ENCODE data around the gene PDXK. TPM values are rescaled to one million over a fixed set of nuclear protein-coding genes. Genes with fewer than 3 reads are reported as not detected.

Gene PDXK
- total and polyA plus RNA-seq, 2 of the 13 experiments (the other 11 are each of a cell fraction or from before 2014, with no cell fraction given), result 114 to 184 TPM

DNA sequence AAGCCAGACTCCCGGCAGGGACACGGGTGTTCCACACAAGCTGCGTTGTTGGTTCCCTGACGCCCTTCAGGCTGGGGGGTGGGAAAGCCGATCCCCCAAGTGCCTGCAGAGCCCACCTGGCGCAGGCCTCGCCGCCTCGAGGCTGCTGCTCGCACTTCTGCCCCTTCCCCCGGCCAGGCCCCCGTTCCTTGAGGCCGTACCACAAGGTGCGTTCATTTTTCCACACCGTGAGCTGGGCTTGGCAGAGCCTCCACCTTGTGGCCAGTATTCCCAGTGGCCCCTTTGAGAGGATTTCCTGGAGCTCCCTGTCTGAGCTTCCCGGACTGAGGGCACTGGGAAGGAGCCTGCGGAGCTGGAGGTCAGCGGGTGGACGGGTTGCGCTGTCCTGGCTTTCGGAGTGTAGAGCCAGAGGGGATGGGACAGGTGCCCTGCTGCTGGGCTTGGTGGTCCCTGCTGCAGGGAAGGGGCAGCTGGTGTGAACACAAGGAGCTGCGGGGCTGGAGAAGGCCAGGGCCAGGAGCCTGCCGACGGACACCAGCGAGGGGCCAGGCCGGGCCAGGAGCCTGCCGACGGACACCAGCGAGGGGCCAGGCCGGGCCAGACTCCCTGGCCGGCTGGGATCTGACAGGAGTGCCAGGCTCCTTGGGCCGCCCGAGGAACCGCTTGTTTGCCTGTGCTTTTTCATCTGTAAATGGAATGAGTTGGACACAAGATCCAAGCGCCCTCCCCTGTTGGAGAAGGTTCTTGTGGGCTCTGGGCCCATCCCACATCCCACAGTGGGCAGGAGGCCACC lies 18.4 kb downstream of the PDXK start (continued):
- TF ChIP-seq, protein P1, sequence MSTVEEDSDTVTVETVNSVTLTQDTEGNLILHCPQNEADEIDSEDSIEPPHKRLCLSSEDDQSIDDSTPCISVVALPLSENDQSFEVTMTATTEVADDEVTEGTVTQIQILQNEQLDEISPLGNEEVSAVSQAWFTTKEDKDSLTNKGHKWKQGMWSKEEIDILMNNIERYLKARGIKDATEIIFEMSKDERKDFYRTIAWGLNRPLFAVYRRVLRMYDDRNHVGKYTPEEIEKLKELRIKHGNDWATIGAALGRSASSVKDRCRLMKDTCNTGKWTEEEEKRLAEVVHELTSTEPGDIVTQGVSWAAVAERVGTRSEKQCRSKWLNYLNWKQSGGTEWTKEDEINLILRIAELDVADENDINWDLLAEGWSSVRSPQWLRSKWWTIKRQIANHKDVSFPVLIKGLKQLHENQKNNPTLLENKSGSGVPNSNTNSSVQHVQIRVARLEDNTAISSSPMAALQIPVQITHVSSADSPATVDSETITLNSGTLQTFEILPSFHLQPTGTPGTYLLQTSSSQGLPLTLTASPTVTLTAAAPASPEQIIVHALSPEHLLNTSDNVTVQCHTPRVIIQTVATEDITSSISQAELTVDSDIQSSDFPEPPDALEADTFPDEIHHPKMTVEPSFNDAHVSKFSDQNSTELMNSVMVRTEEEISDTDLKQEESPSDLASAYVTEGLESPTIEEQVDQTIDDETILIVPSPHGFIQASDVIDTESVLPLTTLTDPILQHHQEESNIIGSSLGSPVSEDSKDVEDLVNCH (CRISPR knock-in tag; IDR thresholded peaks at IDR 0.05), result no peak
- TF ChIP-seq SAP130 (CRISPR knock-in tag; IDR thresholded peaks at IDR 0.05; ENCODE audit: low read depth) (no peak), ZFP41 (CRISPR knock-in tag; IDR thresholded peaks at IDR 0.05; ENCODE audit: borderline replicate concordance) (0 out of 2 replicates have a peak, but pooled peaks have one; percentile 23), ZNF274 (CRISPR knock-in tag; IDR thresholded peaks at IDR 0.05) (no peak), ZNF883 (CRISPR knock-in tag; IDR thresholded peaks at IDR 0.05; ENCODE audit: not compliant biosample characterization) (peak; percentile 12), FIP1L1 (IDR thresholded peaks at IDR 0.05; ENCODE audit: borderline replicate concordance, insufficient read depth, low read depth, low read length) (no peak), ZNF660 (CRISPR knock-in tag; IDR thresholded peaks at IDR 0.05; ENCODE audit: borderline replicate concordance, low read depth) (no peak), TEAD3 (CRISPR knock-in tag; optimal IDR thresholded peaks at IDR 0.05; ENCODE audit: borderline replicate concordance) (no peak), MXI1 (IDR thresholded peaks at IDR 0.05; ENCODE audit: borderline replicate concordance, low read depth, low read length) (no peak), GLI4 (CRISPR knock-in tag; IDR thresholded peaks at IDR 0.05; ENCODE audit: borderline replicate concordance) (no peak), WIZ (CRISPR knock-in tag; IDR thresholded peaks at IDR 0.05) (no peak), RNF2 (conservative IDR thresholded peaks at IDR 0.05; ENCODE audit: low read depth) (no peak), SOX5 (CRISPR knock-in tag; IDR thresholded peaks at IDR 0.05; ENCODE audit: borderline replicate concordance) (no peak), ZBTB38 (CRISPR knock-in tag; IDR thresholded peaks at IDR 0.05) (peak; percentile 74), ETV6 (CRISPR knock-in tag; conservative IDR thresholded peaks at IDR 0.05) (no peak)
- TF ChIP-seq, protein P2, sequence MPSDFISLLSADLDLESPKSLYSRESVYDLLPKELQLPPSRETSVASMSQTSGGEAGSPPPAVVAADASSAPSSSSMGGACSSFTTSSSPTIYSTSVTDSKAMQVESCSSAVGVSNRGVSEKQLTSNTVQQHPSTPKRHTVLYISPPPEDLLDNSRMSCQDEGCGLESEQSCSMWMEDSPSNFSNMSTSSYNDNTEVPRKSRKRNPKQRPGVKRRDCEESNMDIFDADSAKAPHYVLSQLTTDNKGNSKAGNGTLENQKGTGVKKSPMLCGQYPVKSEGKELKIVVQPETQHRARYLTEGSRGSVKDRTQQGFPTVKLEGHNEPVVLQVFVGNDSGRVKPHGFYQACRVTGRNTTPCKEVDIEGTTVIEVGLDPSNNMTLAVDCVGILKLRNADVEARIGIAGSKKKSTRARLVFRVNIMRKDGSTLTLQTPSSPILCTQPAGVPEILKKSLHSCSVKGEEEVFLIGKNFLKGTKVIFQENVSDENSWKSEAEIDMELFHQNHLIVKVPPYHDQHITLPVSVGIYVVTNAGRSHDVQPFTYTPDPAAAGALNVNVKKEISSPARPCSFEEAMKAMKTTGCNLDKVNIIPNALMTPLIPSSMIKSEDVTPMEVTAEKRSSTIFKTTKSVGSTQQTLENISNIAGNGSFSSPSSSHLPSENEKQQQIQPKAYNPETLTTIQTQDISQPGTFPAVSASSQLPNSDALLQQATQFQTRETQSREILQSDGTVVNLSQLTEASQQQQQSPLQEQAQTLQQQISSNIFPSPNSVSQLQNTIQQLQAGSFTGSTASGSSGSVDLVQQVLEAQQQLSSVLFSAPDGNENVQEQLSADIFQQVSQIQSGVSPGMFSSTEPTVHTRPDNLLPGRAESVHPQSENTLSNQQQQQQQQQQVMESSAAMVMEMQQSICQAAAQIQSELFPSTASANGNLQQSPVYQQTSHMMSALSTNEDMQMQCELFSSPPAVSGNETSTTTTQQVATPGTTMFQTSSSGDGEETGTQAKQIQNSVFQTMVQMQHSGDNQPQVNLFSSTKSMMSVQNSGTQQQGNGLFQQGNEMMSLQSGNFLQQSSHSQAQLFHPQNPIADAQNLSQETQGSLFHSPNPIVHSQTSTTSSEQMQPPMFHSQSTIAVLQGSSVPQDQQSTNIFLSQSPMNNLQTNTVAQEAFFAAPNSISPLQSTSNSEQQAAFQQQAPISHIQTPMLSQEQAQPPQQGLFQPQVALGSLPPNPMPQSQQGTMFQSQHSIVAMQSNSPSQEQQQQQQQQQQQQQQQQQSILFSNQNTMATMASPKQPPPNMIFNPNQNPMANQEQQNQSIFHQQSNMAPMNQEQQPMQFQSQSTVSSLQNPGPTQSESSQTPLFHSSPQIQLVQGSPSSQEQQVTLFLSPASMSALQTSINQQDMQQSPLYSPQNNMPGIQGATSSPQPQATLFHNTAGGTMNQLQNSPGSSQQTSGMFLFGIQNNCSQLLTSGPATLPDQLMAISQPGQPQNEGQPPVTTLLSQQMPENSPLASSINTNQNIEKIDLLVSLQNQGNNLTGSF (CRISPR knock-in tag; IDR thresholded peaks at IDR 0.05), result no peak
- TF ChIP-seq, protein P3, sequence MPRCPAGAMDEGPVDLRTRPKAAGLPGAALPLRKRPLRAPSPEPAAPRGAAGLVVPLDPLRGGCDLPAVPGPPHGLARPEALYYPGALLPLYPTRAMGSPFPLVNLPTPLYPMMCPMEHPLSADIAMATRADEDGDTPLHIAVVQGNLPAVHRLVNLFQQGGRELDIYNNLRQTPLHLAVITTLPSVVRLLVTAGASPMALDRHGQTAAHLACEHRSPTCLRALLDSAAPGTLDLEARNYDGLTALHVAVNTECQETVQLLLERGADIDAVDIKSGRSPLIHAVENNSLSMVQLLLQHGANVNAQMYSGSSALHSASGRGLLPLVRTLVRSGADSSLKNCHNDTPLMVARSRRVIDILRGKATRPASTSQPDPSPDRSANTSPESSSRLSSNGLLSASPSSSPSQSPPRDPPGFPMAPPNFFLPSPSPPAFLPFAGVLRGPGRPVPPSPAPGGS (CRISPR knock-in tag; IDR thresholded peaks at IDR 0.05), result 0 out of 2 replicates have a peak, but pooled peaks have one; percentile 21
- TF ChIP-seq, protein P4, sequence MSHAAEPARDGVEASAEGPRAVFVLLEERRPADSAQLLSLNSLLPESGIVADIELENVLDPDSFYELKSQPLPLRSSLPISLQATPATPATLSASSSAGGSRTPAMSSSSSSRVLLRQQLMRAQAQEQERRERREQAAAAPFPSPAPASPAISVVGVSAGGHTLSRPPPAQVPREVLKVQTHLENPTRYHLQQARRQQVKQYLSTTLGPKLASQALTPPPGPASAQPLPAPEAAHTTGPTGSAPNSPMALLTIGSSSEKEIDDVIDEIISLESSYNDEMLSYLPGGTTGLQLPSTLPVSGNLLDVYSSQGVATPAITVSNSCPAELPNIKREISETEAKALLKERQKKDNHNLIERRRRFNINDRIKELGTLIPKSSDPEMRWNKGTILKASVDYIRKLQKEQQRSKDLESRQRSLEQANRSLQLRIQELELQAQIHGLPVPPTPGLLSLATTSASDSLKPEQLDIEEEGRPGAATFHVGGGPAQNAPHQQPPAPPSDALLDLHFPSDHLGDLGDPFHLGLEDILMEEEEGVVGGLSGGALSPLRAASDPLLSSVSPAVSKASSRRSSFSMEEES (CRISPR knock-in tag; IDR thresholded peaks at IDR 0.05), result no peak

Measured in HepG2 (cell line).